ENCODE measurements around the gene SRRM4. TPM values are rescaled to one million over a fixed set of nuclear protein-coding genes. Genes with fewer than 3 reads are reported as not detected.
A peak's percentile ranks its signal among the peaks of the same experiment; 100 is the strongest.

SRRM4 gene
- total RNA-seq, 1 experiment from 2014 or later = 0.96 TPM

GRCh38 chr12:119089380-119090013 lies 108.2 kb downstream of the SRRM4 start (continued):
- TF ChIP-seq, protein P1, sequence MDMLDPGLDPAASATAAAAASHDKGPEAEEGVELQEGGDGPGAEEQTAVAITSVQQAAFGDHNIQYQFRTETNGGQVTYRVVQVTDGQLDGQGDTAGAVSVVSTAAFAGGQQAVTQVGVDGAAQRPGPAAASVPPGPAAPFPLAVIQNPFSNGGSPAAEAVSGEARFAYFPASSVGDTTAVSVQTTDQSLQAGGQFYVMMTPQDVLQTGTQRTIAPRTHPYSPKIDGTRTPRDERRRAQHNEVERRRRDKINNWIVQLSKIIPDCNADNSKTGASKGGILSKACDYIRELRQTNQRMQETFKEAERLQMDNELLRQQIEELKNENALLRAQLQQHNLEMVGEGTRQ (CRISPR knock-in tag; IDR thresholded peaks at IDR 0.05) = no peak
- TF ChIP-seq ETV6 (CRISPR knock-in tag; IDR thresholded peaks at IDR 0.05) = peak; percentile 29; the same call in 1 of the 2 replicates

- Mint-ChIP-seq H3K9me3 (peaks cover 9% of the 10 kb centered on the region), H3K4me1 (peaks cover 66% of the 10 kb centered on the region), H3K36me3 (no peaks in the 10 kb centered on the region), H3K27me3 (ENCODE audit: low read depth) (peaks cover 3% of the 10 kb centered on the region), H3K4me3 (no peak overlapping the region), H3K27ac (peak overlapping the region; percentile 57)
- CTCF ChIA-PET = interaction anchor here (1.0 to 3.2 kb wide), 7 partner anchors 53 to 323 kb away, joined by 3 to 20 read pairs (median 4); partner anchors contain the start of gene HSPB8
- ATAC-seq (peak; percentile 36), DNase-seq (ENCODE audit: low spot score) (no peak)
- no peak for TF ChIP-seq IRF2 (CRISPR knock-in tag; IDR thresholded peaks at IDR 0.05; ENCODE audit: borderline replicate concordance, low read depth)
- POLR2A ChIA-PET = interaction anchor here (0.7 kb wide), 1 partner anchor 10 kb away, joined by 3 read pairs; no protein-coding TSS in a partner anchor
Observed at GRCh38 chr12:119090276-119090675, 108.9 kb downstream of the SRRM4 start.

GRCh38 chr12:119090865-119091264 lies 109.5 kb downstream of the SRRM4 start:
- H3K36me3 Mint-ChIP-seq = no peaks in the 10 kb centered on the region
- H3K9me3 Mint-ChIP-seq = peaks cover 9% of the 10 kb centered on the region
- no peak overlapping the region for H3K4me3 Mint-ChIP-seq
- no peak for TF ChIP-seq SMAD3 (CRISPR knock-in tag; IDR thresholded peaks at IDR 0.05; ENCODE audit: borderline replicate concordance)
- DNase-seq (ENCODE audit: low spot score) (no peak), ATAC-seq (no peak)
- H3K4me1 Mint-ChIP-seq = peaks cover 66% of the 10 kb centered on the region
- ChIA-PET CTCF (interaction anchor here (1.0 to 3.2 kb wide), 7 partner anchors 62 to 322 kb away, joined by 3 to 20 read pairs (median 4); partner anchors contain the start of gene HSPB8), POLR2A (no interaction called here)
- peaks cover 3% of the 10 kb centered on the region for H3K27me3 Mint-ChIP-seq (ENCODE audit: low read depth)
- no peak overlapping the region for H3K27ac Mint-ChIP-seq

DNA sequence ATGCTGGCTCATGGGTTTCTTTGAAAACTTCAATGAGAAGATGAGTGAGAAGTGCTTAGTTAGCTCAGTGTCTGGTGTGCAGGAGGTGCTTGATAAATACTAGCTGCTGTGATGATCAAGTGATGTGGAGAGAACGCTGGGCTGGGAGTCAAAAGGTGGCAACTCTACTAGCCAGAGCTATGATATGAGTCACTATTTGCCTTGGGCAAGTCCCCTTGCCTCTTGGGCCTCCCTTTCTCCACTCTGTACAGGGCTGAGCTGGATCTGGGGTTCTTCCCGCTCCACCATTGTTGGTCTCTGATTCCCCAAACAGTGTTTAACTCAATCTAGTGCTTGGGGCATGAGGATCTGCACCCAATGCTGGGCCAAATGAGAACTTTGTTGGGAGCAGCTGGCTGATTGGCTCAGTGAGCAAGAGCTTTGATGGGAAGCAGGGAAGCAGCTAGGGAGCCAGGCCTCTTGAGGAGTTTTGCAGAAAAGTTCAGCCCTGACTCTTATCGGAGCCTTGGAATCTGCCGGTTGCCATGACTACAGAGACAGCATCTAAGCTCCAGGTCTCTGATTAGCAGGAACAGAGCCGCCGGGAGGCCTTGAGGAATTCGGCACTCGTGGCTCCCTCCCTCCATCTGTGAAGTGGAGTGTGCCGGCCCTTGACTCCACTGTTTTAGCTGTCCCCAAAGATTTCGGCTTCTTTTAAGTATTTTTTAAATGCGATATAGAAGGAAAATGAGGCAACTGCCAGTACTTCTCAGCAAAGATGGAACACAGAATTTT lies 115.3 kb downstream of the SRRM4 start:
- Mint-ChIP-seq H3K4me3 (no peak overlapping the region), H3K4me1 (peaks cover 38% of the 10 kb centered on the region), H3K36me3 (peaks cover 13% of the 10 kb centered on the region), H3K9me3 (peaks cover 25% of the 10 kb centered on the region), H3K27ac (no peak overlapping the region), H3K27me3 (ENCODE audit: low read depth) (peaks cover 3% of the 10 kb centered on the region)
- ChIA-PET CTCF (interaction anchor here (0.5 to 1.9 kb wide), 7 partner anchors 58 to 546 kb away, joined by 4 to 7 read pairs (median 5); no protein-coding TSS in a partner anchor), POLR2A (no interaction called here)
- TF ChIP-seq, protein P1 (CRISPR knock-in tag; IDR thresholded peaks at IDR 0.05) = no peak
- peak; percentile 59 for DNase-seq (ENCODE audit: low spot score)
- ATAC-seq = peak; percentile 92

- DNase-seq (ENCODE audit: low spot score) (no peak), ATAC-seq (no peak)
- peaks cover 16% of the 10 kb centered on the region for H3K4me1 Mint-ChIP-seq
- POLR2A ChIA-PET = interaction anchor here (1.1 kb wide), 1 partner anchor 11 kb away, joined by 3 read pairs; no protein-coding TSS in a partner anchor
- CTCF ChIA-PET = no interaction called here
- TF ChIP-seq PREB (CRISPR knock-in tag; IDR thresholded peaks at IDR 0.05; ENCODE audit: borderline replicate concordance) (no peak), EMX1 (CRISPR knock-in tag; IDR thresholded peaks at IDR 0.05) (no peak), ZNF423 (CRISPR knock-in tag; IDR thresholded peaks at IDR 0.05) (no peak)
- H3K27ac Mint-ChIP-seq = no peak overlapping the region
- peaks cover 18% of the 10 kb centered on the region for H3K36me3 Mint-ChIP-seq
- H3K27me3 Mint-ChIP-seq (ENCODE audit: low read depth) = no peaks in the 10 kb centered on the region
- peaks cover 26% of the 10 kb centered on the region for H3K9me3 Mint-ChIP-seq
- H3K4me3 Mint-ChIP-seq = no peak overlapping the region
Observed at GRCh38 chr12:119100933-119101332, 119.6 kb downstream of the SRRM4 start.

DNA sequence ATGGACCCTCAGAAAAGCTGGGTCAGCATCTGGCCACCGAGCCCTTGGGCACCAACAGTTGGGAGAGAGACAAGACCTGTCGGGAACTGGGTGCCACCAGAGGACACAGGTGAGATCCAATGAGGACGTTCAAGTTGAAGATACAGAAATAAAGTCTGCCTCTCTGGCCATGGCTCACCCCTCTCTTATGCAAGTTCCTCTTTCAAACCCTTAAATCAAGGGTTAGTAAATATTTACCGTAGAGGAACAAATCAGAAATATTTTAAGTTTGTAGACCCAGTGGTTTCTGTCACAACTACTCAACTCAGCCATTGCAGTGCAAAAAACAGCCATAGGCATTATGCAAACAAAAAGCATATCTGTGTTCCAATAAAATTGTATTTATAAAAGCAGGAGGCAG lies 120.9 kb downstream of the SRRM4 start:
- POLR2A ChIA-PET = no interaction called here
- DNase-seq (ENCODE audit: low spot score) = no peak
- H3K27me3 Mint-ChIP-seq (ENCODE audit: low read depth) = no peaks in the 10 kb centered on the region; the same call in 1 of the 2 replicates
- H3K9me3 Mint-ChIP-seq = peaks cover 28% of the 10 kb centered on the region
- no peak overlapping the region for H3K27ac Mint-ChIP-seq
- H3K4me1 Mint-ChIP-seq = peaks cover 5% of the 10 kb centered on the region; the same call in 1 of the 2 replicates
- ATAC-seq = no peak
- H3K36me3 Mint-ChIP-seq = peaks cover 18% of the 10 kb centered on the region
- CTCF ChIA-PET = no interaction called here
- H3K4me3 Mint-ChIP-seq = no peak overlapping the region
- no peak for TF ChIP-seq ZNF423 (CRISPR knock-in tag; IDR thresholded peaks at IDR 0.05)
- TF ChIP-seq ZNF138 (CRISPR knock-in tag; conservative IDR thresholded peaks at IDR 0.05) = no peak
- TF ChIP-seq TCF7 (CRISPR knock-in tag; IDR thresholded peaks at IDR 0.05; ENCODE audit: low read depth) = no peak
- TF ChIP-seq RELA (CRISPR knock-in tag; IDR thresholded peaks at IDR 0.05; ENCODE audit: borderline replicate concordance) = no peak
- TF ChIP-seq EMX1 (CRISPR knock-in tag; IDR thresholded peaks at IDR 0.05) = no peak

Data from WTC11 (cell line).